Measurements from ENCODE around the gene HRK. TPM values are rescaled to one million over a fixed set of nuclear protein-coding genes. Genes with fewer than 3 reads are reported as not detected.

HRK gene
- total and polyA plus RNA-seq, 2 of the 13 experiments (the other 11 are each of a cell fraction or from before 2014, with no cell fraction given): 0.02 TPM; not detected in 1

- H3K4me2 ChIP-seq (ENCODE audit: low read depth, low read length): peak overlapping the region; percentile 84
- POLR2A ChIA-PET: no interaction called here
- DNase-seq (ENCODE audit: low spot score) (peak; percentile 27), ATAC-seq (peak; percentile 93), FAIRE-seq (no peak)
- CTCF ChIA-PET (ENCODE audit: low intra/inter-chr PET ratio, low total read pairs): interaction anchor here (1.1 kb wide), 1 partner anchor 178 kb away, joined by 5 read pairs; no protein-coding TSS in a partner anchor
- H4K20me1 ChIP-seq (ENCODE audit: insufficient read depth, low read length): no peaks in the 10 kb centered on the region
- no peak overlapping the region for H3K9ac ChIP-seq (ENCODE audit: insufficient read depth, low read depth, low read length)
- no peaks in the 10 kb centered on the region for H3K79me2 ChIP-seq (ENCODE audit: insufficient read depth, low read length)
- H3K4me3 ChIP-seq (replicated peaks in 1 of 3; ENCODE audit: insufficient read depth in 1 of 3, low read depth in 2 of 3, low read length in 3 of 3): peak overlapping the region; percentile 21 to 64 (median 36); a peak in 5 of 6 replicates
- H3K4me1 ChIP-seq (ENCODE audit: insufficient read depth, low read length): peaks cover 30% of the 10 kb centered on the region
- H2AFZ ChIP-seq (ENCODE audit: low read length): no peak overlapping the region
- WGBS (ENCODE audit: low lambda C conversion rate): 4% methylated on average over 28 of the region's 65 CpGs
- intact Hi-C loops (cut with micrococcal nuclease; ENCODE audit: unreplicated experiment) (no loop called here), in situ Hi-C loops (cut with HindIII; ENCODE audit: extremely low pct_ligation_motif_present, low pct_unique_long_range_greater_than_20kb) (loop anchor here (5.0 kb wide), 1 partner anchor 179 kb away; no protein-coding TSS in a partner anchor)
- no peaks in the 10 kb centered on the region for H3K36me3 ChIP-seq (replicated peaks in 1 of 2; ENCODE audit: control insufficient read depth in 1 of 2, insufficient read depth in 2 of 2, low read length in 2 of 2)
- no peaks in the 10 kb centered on the region for H3K9me3 ChIP-seq (ENCODE audit: low read length)
- no peak overlapping the region for H3K27ac ChIP-seq (ENCODE audit: extremely low read length, insufficient read depth, low read length)
- no TSS peak for BruUV-seq (replicated peaks)
- H3K27me3 ChIP-seq (ENCODE audit: control insufficient read depth in 1 of 2, insufficient read depth in 2 of 2, low read length in 2 of 2): peaks cover 18 to 79% of the 10 kb centered on the region in 2 experiments
- no peak for TF ChIP-seq FOXP4 (CRISPR knock-in tag; IDR thresholded peaks at IDR 0.05)
- TF ChIP-seq, protein P1, sequence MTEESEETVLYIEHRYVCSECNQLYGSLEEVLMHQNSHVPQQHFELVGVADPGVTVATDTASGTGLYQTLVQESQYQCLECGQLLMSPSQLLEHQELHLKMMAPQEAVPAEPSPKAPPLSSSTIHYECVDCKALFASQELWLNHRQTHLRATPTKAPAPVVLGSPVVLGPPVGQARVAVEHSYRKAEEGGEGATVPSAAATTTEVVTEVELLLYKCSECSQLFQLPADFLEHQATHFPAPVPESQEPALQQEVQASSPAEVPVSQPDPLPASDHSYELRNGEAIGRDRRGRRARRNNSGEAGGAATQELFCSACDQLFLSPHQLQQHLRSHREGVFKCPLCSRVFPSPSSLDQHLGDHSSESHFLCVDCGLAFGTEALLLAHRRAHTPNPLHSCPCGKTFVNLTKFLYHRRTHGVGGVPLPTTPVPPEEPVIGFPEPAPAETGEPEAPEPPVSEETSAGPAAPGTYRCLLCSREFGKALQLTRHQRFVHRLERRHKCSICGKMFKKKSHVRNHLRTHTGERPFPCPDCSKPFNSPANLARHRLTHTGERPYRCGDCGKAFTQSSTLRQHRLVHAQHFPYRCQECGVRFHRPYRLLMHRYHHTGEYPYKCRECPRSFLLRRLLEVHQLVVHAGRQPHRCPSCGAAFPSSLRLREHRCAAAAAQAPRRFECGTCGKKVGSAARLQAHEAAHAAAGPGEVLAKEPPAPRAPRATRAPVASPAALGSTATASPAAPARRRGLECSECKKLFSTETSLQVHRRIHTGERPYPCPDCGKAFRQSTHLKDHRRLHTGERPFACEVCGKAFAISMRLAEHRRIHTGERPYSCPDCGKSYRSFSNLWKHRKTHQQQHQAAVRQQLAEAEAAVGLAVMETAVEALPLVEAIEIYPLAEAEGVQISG (CRISPR knock-in tag; IDR thresholded peaks at IDR 0.05): peak; percentile 41; the same call in 1 of the 2 replicates
- peak; percentile 57 for TF ChIP-seq ZFY (CRISPR knock-in tag; IDR thresholded peaks at IDR 0.05)
- TF ChIP-seq CTCF (CRISPR knock-in tag; IDR thresholded peaks at IDR 0.05): peak; percentile 23; the same call in 1 of the 2 replicates
- TF ChIP-seq CCAR2 (optimal IDR thresholded peaks at IDR 0.05; ENCODE audit: low read depth, low read length): no peak
- TF ChIP-seq, protein P2, sequence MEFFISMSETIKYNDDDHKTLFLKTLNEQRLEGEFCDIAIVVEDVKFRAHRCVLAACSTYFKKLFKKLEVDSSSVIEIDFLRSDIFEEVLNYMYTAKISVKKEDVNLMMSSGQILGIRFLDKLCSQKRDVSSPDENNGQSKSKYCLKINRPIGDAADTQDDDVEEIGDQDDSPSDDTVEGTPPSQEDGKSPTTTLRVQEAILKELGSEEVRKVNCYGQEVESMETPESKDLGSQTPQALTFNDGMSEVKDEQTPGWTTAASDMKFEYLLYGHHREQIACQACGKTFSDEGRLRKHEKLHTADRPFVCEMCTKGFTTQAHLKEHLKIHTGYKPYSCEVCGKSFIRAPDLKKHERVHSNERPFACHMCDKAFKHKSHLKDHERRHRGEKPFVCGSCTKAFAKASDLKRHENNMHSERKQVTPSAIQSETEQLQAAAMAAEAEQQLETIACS (CRISPR knock-in tag; IDR thresholded peaks at IDR 0.05): peak; percentile 78
- TF ChIP-seq HNRNPLL (IDR thresholded peaks at IDR 0.05; ENCODE audit: low read depth, low read length, poor library complexity, severe bottlenecking): peak; percentile 82
- no peak for TF ChIP-seq GFI1 (CRISPR knock-in tag; IDR thresholded peaks at IDR 0.05; ENCODE audit: borderline replicate concordance)
- TF ChIP-seq AGO2 (optimal IDR thresholded peaks at IDR 0.05; ENCODE audit: low read depth, low read length): no peak
- TF ChIP-seq, protein P3, sequence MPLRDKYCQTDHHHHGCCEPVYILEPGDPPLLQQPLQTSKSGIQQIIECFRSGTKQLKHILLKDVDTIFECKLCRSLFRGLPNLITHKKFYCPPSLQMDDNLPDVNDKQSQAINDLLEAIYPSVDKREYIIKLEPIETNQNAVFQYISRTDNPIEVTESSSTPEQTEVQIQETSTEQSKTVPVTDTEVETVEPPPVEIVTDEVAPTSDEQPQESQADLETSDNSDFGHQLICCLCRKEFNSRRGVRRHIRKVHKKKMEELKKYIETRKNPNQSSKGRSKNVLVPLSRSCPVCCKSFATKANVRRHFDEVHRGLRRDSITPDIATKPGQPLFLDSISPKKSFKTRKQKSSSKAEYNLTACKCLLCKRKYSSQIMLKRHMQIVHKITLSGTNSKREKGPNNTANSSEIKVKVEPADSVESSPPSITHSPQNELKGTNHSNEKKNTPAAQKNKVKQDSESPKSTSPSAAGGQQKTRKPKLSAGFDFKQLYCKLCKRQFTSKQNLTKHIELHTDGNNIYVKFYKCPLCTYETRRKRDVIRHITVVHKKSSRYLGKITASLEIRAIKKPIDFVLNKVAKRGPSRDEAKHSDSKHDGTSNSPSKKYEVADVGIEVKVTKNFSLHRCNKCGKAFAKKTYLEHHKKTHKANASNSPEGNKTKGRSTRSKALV (CRISPR knock-in tag; IDR thresholded peaks at IDR 0.05): peak; percentile 98
- TF ChIP-seq MAX (IDR thresholded peaks at IDR 0.05): peak; percentile 57
- 0 out of 2 replicates have a peak, but pooled peaks have one; percentile 21 for TF ChIP-seq SALL2 (CRISPR knock-in tag; IDR thresholded peaks at IDR 0.05)
These were observed 370 bp downstream of the HRK start for GRCh38 chr12:116880817-116881324.
